Stimulated activated naive CD8-positive, alpha-beta T cell treated with anti-CD3 and anti-CD28 coated beads, Interleukin-15, Interleukin-2, amounts not matched to agents 100 U/mL and 50 U/mL, for 24 hours (primary cell): ENCODE results near the gene FAM168A.
"Not testable (repeated sequence)": the region's sequence is repeated elsewhere in the genome, so short reads cannot be mapped to it uniquely, and the experiment has no call there.

Experiments used
- ATAC-seq: fragments of 150-1000 bp; cut with Tn5 transposase; one replicate; pipeline ENCODE4 v1.10.0; 2021
- DNase-seq: peaks from one replicate; pipeline ENCODE4 v3.0.0; 2021

FAM168A gene

DNA sequence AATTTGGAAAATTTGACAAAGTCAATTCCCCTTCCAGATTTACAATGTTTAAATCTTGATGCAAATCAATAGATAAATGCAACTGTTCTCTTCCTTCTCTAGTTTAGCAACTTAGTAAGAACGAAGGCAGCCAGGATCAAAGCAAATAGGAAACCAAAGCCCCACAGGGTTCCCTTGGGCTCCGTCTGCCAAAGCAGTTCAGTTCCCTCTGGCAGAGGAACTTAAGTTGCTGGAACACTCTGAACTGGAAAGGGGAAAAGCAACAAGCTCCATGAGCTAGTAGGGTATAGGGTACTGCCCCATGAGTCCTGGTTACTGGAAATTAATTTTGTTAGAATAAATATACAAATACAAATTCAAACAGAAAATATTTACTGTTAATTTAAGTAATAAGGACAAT, 130.4 kb downstream of the FAM168A start:
- DNase-seq: no peak
- no peak for ATAC-seq

- ATAC-seq (no peak), DNase-seq (no peak)
Observed at GRCh38 chr11:73466643-73467042, 131.3 kb downstream of the FAM168A start.

DNA sequence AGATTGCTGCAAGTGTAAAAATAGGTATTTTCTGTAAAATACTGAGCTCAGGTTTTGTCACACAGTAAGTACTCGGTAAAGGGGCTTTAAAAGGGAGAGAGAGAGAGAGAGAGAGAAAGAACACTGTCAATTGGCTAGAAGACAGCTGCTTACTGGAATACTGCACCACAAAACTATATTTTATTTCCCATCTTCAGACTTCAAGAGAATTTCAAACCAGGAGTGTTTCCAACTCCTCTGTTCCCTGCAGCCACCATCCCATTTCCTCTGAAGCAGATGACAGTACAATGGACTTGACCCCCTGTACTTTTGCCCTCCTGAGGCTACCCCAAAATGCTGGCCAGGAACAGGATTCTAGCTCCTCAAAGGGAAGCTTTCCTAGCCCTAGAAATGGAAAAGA, 132.0 kb downstream of the FAM168A start:
- no peak for ATAC-seq
- no peak for DNase-seq

DNA sequence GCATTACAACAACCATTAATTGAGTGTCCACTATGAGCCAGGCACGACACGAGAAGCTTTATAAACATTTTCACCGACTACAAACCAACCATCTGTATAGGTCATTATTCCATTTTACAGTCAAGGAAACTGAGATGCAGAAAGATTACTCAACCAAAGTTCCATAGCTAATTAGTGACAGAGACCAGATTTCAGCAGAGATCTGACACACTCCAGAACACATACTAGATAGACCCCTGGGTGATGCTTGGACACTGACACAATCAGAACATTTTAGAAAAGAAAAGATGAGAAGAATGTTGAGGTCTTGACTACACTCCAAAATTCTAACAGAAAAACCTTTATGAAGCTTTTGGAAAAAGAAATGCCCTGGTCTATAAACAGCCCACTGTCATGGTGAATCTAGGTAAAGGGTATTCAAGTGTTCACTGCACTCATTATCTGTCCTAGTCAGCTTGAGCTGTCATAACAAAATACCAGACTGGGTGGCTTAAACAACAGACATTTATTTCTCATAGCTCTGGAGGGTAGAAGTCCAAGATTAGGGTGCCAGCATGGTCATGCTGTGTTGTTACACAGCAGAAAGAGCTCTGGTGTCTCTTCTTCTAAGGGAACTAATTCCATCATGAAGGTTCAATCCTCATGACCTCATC, 132.8 kb downstream of the FAM168A start:
- DNase-seq (no peak), ATAC-seq (no peak)

DNA sequence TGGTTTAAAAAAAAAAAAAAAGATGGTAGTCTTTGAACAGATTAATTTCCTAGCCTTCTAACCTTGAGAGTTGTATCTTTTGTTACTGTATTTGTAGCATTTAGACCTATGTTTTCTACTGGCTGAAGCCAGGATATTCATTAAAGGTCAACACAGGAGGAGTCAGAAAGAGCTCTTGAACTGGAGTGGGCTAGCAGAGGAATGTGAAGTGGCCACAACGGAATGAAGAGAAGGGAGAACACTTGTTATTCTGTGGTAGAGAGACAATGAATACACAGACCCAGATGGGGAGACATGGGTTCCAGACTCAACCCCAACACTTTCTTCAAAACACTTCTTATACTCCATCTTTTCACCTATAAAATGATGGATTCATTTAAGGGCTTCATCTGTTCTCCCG, 133.6 kb downstream of the FAM168A start:
- DNase-seq (no peak), ATAC-seq (no peak)

GRCh38 chr11:73463359-73463758, 134.6 kb downstream of the FAM168A start:
- DNase-seq (no peak), ATAC-seq (no peak)

- DNase-seq (no peak), ATAC-seq (no peak)
Observed at GRCh38 chr11:73461964-73462363, 135.9 kb downstream of the FAM168A start.

DNA sequence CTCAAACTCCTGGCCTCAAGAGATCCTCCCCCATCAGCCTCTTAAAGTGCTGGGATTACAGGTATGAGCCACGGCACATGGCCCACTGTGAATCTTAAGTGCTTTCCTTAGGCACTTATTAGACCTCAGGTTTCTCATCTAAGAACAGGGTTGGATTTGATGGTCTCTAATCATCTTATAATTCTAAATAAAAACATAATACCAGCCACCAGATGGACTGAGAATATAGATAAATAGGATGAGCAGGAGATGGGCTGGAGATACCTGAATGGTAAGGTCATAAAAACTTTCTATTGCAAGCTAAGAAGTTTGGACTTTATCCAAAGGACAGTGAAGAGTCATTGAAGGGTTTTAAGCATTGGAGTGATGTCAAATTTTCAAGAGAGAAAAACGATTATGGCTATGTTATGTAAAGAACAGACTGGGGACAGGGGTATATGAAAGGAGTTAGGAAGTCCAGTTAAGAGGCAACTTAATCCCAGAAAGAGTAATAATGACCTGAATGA, 136.5 kb downstream of the FAM168A start:
- DNase-seq (no peak), ATAC-seq (no peak)

- DNase-seq (no peak), ATAC-seq (no peak)
Observed at GRCh38 chr11:73458201-73458600, 139.7 kb downstream of the FAM168A start.

- ATAC-seq (no peak), DNase-seq (no peak)
Observed at GRCh38 chr11:73454987-73455386, 142.9 kb downstream of the FAM168A start.

DNA sequence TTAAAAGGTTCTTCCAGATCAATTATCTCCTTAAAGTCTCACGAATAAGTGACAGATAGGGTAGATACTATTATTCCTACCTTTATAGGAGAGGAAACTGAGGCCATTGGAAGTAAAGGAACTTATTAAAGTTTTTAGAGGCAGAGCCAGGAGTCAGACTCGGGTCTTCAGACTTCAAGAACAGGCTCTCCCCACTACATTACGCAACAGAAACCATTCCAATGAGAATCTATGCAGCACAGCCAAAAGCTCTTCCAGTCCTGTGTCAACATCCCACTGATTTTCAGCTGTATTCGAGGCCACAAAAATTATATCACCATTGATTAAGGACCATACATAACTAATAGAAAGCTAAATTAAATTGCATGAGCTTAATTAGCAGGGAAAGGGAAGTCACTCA, 144.3 kb downstream of the FAM168A start:
- ATAC-seq: no peak
- DNase-seq: no peak

GRCh38 chr11:73452726-73453125, 145.2 kb downstream of the FAM168A start:
- no peak for DNase-seq
- no peak for ATAC-seq

GRCh38 chr11:73451896-73452295, 146.0 kb downstream of the FAM168A start:
- DNase-seq: no peak
- no peak for ATAC-seq

GRCh38 chr11:73446766-73447165, 151.1 kb downstream of the FAM168A start:
- DNase-seq: no peak
- no peak for ATAC-seq

- DNase-seq (no peak), ATAC-seq (no peak)
Observed at GRCh38 chr11:73445980-73446379, 151.9 kb downstream of the FAM168A start.

GRCh38 chr11:73439002-73439843, 158.7 kb downstream of the FAM168A start:
- DNase-seq (no peak), ATAC-seq (no peak)

DNA sequence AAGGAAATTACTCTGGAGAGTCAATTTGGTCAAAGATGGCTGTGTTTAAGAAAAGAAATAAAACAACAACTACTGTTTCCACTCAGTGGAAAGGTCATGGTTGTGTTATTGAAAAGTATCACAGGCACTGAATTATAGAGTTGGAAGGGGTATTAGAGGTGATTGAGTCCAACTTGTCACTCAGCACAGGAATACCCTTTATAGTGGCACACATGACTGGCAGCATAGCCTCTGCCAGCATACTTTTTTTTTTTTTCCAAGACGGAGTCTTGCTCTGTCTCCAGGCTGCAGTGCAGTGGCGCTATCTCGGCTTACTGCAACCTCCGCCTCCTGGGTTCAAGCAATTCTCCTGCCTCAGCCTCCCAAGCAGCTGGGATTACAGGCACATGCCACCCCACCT, 161.1 kb downstream of the FAM168A start:
- not testable (repeated sequence) for ATAC-seq, DNase-seq

DNA sequence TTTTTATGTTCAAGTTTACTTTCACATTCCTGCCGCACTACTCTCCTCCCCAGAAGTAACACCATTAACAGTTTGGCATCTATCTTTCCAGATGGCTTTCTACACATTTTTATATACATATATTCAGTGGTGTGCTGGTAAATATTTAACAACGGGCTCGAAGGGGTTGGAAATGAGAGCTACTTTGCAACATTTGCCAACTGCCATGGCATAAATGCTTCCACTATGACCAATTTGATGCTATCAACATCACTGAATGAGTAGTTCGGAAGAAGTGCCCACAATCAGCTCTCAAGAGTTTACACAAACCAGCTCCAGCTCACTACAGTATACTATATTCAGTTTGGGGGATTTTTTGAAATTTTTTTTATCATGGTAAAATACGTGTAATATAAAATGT, 166.5 kb downstream of the FAM168A start:
- no peak for ATAC-seq
- DNase-seq: no peak

DNA sequence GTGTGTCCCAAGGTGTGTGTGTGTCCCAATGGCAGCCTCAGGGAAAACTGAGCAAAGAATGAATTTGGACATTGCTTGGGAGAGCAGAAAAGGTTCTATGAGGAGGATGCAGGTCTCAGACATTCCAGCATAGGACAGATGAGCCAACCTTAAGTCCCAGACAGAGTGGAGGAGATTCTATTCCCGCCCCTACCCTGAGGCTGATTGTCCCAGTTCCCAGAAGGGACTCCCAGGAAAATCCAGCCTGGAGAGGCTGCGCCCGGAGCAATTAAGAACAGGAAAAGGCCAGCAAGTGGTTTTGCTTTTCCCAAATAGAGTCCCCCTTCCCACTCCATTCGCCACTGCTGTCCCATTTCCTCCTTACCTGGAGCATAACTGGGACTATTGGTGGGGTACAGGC, 167.6 kb downstream of the FAM168A start:
- DNase-seq (no peak), ATAC-seq (no peak)

- no peak for ATAC-seq
- no peak for DNase-seq
Observed at GRCh38 chr11:73429121-73429750, 168.7 kb downstream of the FAM168A start.

DNA sequence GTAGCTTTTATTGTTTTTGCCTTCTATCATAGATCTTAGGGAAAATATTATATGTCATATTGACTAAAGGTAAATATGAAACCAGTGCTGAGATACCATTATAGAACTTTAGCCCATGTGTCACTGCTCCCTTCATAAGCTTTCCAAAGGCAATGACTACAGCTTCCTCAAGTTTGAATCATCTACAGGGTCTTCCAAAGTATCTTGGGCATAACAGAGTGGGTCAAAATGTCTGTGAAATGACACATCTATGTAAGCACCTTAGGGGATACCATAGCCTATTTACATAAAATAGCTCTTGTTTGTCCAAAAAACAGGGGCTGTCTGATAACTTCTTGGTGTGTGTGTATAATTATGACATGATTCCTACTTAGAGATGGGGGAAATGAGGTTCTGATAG, 169.2 kb downstream of the FAM168A start:
- DNase-seq (no peak), ATAC-seq (no peak)

DNA sequence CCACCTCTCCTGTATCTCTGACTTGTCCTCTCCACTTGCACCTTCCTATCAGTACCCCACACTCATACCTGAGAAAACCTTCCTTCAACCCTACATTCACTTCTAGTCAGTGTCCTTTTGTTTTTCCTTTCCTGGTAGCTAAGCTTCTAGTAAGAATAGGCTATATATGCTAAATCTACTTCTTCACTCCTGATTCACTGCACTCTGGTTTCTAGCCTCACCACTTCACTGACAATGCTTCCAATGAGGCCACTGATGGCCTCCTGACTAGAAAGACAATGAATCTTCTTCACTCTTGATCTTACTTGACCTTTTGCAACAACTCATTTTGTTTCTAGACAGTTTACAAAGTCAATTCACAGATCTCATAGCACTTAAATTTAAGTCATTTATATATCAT, 169.7 kb downstream of the FAM168A start:
- DNase-seq (no peak), ATAC-seq (no peak)

- ATAC-seq (no peak), DNase-seq (no peak)
Observed at GRCh38 chr11:73426219-73426850, 171.6 kb downstream of the FAM168A start.
